NCI-H2196 treated with DMSO at 0.1 percent for 48 hours (cell line): ENCODE results near the gene PACSIN2.

Experiments
- DNase-seq: peaks from one replicate; lab custom pipeline; 2025; ENCODE audit not compliant: unreplicated experiment; lab: John Stamatoyannopoulos, UW

Gene PACSIN2

GRCh38 chr22:42885446-42885845 lies 129.5 kb downstream of the PACSIN2 start:
- DNase-seq: no peak

- DNase-seq: no peak
These were observed 130.2 kb downstream of the PACSIN2 start for GRCh38 chr22:42884616-42885375.

- DNase-seq: no peak
These were observed 131.0 kb downstream of the PACSIN2 start for GRCh38 chr22:42883970-42884369.

- DNase-seq: no peak
These were observed 131.8 kb downstream of the PACSIN2 start for GRCh38 chr22:42883121-42883520.

GRCh38 chr22:42881982-42882656 lies 132.8 kb downstream of the PACSIN2 start:
- DNase-seq: no peak

GRCh38 chr22:42881298-42881697 lies 133.7 kb downstream of the PACSIN2 start:
- DNase-seq: no peak

- DNase-seq: no peak
These were observed 134.1 kb downstream of the PACSIN2 start for GRCh38 chr22:42880815-42881214.

GRCh38 chr22:42879371-42880021 lies 135.5 kb downstream of the PACSIN2 start:
- peak; percentile 81 for DNase-seq

- no peak for DNase-seq
These were observed 136.2 kb downstream of the PACSIN2 start for GRCh38 chr22:42878561-42879305.

GRCh38 chr22:42877597-42878340 lies 137.2 kb downstream of the PACSIN2 start:
- peak; percentile 64 for DNase-seq

- no peak for DNase-seq
These were observed 137.8 kb downstream of the PACSIN2 start for GRCh38 chr22:42877158-42877557.

- DNase-seq: no peak
These were observed 138.9 kb downstream of the PACSIN2 start for GRCh38 chr22:42876041-42876440.

- DNase-seq: no peak
These were observed 140.9 kb downstream of the PACSIN2 start for GRCh38 chr22:42874010-42874409.

- no peak for DNase-seq
These were observed 141.6 kb downstream of the PACSIN2 start for GRCh38 chr22:42873356-42873755.

- DNase-seq: peak; percentile 25
These were observed 142.1 kb downstream of the PACSIN2 start for GRCh38 chr22:42872821-42873220.

- no peak for DNase-seq
These were observed 143.6 kb downstream of the PACSIN2 start for GRCh38 chr22:42871146-42872050.

GRCh38 chr22:42869888-42870480 lies 145.0 kb downstream of the PACSIN2 start:
- DNase-seq: no peak

GRCh38 chr22:42869463-42869862 lies 145.5 kb downstream of the PACSIN2 start:
- DNase-seq: no peak

GRCh38 chr22:42868751-42869251 lies 146.1 kb downstream of the PACSIN2 start:
- peak; percentile 68 for DNase-seq
